Fibroblast of the aortic adventitia (primary cell): ENCODE results near the gene TTC34. TPM values are rescaled to one million over a fixed set of nuclear protein-coding genes. Genes with fewer than 3 reads are reported as not detected.

Experiments used
- DNase-seq: peaks from one replicate; pipeline ENCODE4 v3.0.0-alpha.2; 2010; ENCODE audit warnings: low read depth
- H3K4me3 ChIP-seq: 2 replicates; pipeline ENCODE4 v1.5.1; 2011; ENCODE audit warnings: low read depth, mild to moderate bottlenecking, control low read depth, low read length, moderate library complexity
- CTCF ChIP-seq: IDR thresholded peaks from 2 replicates; pipeline ENCODE4 v1.5.1; 2011; ENCODE audit warnings: mild to moderate bottlenecking, low read length, control low read depth, inconsistent platforms; ENCODE audit not compliant: insufficient read depth
- total RNA-seq: library from RNA; depleted of rRNA; stranded (reverse); fragments of >200 nt; gene quantifications from 2 replicates; pipeline ENCODE4 v1.2.3, GENCODE V29; 2012; ENCODE audit warnings: low replicate concordance

The TTC34 gene
- total RNA-seq, 1 donor, result 0.27 TPM

DNA sequence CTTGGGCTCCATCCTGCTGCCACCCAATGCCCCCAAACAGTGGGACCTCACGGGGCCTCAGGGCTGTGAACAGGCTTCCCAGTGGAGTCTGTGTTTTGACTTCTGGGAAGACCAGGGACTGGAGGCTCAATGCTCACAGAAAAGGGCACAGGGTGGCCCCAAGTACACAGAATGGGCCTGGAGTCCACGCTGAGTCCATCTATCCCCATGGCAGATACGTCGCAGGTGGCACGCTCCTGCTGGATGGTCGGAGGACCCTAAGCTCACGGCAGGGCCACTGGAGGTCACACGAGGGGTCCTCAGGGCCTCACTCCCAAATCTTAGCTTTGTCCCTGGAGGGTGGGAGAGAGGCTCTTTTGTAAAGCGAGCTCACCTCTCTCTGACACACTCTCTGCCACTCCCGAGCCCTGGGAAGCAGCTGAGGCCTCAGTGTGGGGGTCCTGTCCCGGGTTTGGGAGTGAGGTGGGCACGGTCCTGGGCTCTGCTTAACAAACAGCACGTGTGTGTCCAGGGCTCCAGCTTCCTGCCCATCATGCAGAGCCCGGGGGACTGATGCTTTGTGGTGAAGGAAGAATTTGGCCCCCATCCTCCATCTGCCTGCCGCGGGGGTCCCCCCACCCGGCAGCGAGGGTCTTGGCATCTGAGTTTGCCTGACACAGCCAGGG, 27.2 kb upstream of the TTC34 start:
- TF ChIP-seq CTCF, result no peak
- H3K4me3 ChIP-seq, result no peak overlapping the region
- DNase-seq, result no peak

DNA sequence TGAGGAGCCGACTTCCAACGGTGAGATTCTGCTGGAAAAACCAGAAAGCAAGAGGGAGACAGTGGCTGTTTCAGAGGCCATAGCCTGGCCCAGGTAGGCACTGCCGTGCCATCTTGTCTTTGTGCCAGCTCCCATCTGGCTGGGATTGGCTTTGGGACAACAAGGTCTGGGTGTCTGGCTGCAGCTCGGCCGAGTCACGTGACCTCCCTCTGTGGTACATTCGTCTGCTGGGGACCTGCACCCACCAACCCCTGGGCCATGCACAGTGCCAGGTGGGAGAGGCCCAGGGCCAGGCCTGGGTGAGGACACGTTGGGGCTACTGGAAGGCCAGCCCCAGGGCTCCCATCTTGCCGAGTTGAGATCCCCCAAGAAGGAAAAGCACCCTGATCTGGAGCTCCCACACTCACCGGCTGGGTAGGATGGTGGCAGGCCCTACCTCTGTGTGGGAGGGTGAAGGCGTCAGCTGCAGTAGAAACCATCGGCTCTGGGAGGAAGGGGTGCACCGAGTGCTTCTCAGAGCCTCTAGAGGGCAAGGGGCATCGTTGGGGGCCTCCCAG, 25.3 kb upstream of the TTC34 start:
- TF ChIP-seq CTCF, result no peak
- H3K4me3 ChIP-seq, result no peak overlapping the region
- no peak for DNase-seq

DNA sequence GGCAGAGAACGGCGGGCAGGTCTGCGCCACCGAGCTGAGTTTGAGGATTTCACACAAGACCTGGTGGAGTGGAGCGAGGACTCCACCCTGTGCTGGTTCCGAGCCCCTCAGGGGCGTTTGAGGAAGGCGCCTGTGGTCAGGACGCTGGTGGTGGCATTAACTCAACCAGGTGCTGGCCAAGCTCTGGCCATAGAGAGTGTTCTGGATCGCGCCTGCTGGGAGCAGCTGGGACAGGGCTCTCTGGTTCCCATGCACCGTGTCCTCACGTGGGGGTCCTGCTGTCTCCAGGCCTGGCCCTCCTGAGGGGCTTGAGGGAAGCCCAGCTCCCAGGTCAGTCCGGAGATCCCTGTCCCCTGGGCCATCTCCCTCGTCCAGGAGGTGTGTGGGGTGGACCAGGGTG, 24.8 kb upstream of the TTC34 start:
- no peak overlapping the region for H3K4me3 ChIP-seq
- TF ChIP-seq CTCF, result no peak
- DNase-seq, result no peak

DNA sequence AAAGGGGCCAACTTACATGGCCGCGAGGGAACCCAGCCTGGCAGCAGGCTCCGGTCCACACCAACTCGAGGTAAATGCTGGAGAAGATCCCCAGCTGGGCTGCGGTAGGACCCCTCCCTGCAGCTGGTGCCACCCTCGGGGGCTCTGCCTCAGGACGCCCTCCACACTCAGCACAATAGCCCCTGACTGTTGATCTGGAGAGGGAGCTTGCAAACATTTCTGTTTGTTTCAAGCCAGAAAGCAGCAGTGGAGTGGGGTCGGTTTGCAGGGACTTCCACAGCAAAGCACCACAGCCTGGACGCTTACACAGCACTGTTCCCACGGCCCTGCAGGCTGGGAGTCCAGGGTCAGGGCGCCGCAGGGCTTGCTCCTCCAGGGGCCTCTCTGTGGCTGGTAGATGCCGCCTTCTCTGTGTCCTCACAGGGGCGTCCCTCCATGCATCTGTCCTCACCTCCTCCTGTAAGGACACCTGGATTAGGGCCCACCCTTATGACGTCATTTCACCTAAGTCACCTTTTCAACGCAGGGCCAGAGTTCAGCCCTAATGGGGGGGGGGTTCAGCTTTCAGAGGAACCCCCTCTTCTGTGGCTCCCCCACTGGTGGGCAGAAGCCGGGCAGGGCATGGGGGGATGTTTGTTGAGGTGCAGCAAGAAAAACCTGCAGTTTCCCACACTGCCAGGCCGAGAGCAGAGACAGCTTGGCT, 24.1 kb upstream of the TTC34 start:
- no peak for DNase-seq
- no peak overlapping the region for H3K4me3 ChIP-seq
- TF ChIP-seq CTCF, result no peak

DNA sequence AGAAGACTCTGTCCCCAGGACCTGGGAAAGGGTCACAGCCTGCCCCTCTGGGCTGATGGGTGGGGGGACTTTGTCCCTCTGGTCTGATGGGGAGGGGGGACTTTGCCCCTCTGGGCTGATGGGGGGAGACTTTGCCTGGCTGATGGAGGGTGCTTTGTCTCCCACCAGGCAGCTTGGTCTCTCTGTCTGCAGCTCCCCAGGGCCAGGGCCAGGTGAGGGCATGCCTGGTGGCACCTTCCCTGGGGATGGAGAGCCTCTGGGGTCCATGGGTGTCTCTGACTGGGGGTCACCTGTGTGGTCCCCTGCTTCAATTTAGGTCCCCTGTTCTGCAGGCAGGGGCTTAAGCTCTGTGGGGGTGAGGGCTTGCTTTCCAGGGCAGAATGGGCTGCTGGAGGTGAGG, 23.5 kb upstream of the TTC34 start:
- H3K4me3 ChIP-seq, result no peak overlapping the region
- no peak for TF ChIP-seq CTCF
- DNase-seq, result no peak

DNA sequence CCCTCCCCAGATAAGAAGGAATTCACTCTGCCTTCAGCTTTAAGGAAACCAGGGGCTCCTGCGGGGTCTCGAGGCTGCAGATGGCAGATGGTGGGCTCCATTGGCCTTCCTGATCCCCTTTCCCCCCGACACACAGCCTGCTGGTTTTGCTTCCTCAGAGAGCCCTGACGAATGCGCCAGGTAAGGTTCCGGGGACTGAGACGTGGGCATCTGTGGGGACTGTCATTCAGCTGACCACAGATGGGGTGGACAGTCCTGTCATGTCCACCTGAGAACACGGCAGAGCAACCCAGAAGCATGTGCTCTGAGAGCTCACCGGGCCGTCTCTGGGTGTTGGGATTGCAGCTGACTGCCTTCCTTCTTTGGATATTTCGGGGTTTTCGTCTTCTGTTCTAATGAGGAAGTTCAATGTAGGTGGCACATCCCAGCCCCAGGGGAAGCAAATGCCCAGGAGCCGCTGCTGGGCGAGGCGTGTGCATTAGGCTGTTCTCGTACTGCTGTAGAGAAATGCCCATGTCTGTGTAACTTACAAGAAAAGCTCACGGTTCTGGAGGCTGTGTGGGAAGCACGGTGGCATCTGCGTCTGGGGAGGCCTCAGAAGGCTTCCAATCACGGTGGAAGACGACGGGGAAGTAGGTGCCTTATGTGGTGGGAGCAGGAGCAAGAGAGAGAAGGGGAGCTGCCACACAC, 22.6 kb upstream of the TTC34 start:
- DNase-seq, result no peak
- no peak overlapping the region for H3K4me3 ChIP-seq
- TF ChIP-seq CTCF, result no peak
